GM21786 (cell line): Measurements from ENCODE around the gene PACSIN3.

Experiments
- ATAC-seq: cut with Tn5 transposase; IDR thresholded peaks from one replicate; pipeline ENCODE4 v1.9.1; 2021; ENCODE audit not compliant: unreplicated experiment

Gene PACSIN3

DNA sequence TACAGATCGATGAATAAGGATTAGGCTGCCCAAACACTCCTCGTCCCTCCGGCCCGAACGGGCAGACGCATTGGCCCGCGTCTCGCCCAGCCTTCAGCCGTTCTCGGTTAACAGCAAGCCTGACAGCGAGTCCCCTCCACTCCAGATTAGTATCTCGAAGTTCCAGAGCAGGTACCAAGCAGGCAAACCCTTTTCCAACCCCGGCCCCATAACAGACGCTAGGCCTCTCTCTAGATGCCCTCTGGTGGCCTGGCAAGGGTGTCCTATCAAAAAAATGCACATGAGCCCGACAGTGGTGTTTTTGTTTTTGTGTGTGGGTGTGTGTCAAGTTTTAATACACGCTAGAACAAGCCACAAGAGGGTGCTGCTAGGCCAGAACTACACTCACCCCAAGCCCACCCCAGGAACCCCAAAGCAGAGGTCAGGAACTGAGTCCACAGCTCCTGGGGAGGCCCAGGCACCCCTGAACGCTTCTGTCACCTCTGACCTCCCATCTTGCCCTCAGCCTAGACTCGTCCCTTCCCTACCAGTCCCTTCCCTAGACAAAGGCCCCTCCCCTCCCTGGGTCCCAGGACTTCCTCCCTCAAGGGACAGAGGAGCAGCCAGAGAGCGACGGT is 8.9 kb downstream of the PACSIN3 start:
- peak; percentile 40 for ATAC-seq

DNA sequence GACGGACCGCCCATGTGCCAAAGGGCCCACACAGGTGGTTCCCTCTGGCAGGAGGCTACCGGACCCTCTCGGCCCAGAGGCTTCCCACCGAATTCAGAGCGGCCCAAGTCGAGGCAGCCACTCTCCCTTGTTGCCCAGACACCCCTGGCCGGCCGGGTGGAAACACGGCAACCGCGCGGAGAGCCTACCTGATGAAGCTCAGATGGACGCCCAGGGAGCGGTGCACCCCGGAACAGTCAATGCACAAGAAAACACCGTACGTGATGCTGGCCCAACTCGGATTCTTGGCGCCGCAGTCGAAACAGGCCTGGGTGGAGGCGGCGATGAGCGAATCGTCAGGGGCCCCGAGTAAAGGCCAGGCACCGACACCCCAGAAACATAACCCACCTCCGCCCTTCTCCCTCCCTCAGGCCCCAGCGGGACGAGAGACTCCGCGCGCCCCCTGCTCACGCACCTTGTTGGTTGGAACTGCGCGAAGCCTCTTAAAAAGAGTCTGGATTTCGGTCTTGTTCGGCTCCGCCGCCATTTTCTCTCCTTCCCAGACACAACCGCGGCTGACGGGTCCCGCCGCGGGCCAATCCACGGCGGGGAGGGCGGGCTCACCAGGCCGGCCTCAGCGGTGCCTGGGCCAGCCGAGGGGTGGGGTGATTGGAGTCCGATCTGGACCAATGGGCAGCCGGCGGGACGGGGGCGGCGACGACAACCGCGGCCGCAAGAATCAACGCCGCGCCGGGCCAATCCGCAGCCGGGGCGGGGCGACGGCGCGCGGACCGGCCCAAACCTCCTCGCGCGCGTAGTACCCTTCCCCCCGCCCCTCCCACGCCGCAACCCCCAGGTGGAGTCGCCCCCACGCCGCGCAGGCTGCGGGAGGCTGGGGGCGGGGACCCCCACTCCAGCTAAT is 9.7 kb downstream of the PACSIN3 start, which contains the start of gene ARFGAP2:
Gene ARFGAP2, minus strand, starts transcription at position 552 of the 901 bp plus-strand sequence. Its CDS starts 26 bp downstream, at position 526.
- peak; percentile 86 for ATAC-seq

DNA sequence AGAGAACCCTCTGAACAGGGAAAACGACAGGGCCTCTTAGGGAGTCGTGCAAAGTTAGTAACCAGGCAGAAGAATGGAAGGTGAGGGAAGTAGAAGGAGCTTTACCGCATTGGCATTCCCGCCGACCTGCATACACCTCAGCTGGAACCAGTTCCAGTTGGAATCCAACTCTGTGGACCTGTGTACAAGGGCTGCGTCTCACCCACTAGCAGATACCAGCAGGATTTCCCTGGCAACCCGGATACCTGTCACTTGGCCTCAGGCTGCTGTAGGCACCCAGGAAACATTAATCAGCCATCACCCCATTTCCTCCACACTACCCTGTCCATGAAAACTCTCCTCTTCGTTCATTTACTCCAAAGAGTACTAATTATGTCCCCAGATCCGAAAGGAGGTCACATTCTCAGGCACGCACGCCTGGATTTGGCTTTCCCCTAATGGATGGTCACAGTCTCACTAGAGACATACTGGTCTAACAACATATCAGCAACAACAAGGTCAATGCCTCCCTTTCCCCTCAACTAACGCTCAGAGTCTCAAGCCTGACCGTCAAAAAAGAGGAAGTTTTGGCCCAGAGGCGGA is 10.4 kb downstream of the PACSIN3 start:
- ATAC-seq, result no peak

DNA sequence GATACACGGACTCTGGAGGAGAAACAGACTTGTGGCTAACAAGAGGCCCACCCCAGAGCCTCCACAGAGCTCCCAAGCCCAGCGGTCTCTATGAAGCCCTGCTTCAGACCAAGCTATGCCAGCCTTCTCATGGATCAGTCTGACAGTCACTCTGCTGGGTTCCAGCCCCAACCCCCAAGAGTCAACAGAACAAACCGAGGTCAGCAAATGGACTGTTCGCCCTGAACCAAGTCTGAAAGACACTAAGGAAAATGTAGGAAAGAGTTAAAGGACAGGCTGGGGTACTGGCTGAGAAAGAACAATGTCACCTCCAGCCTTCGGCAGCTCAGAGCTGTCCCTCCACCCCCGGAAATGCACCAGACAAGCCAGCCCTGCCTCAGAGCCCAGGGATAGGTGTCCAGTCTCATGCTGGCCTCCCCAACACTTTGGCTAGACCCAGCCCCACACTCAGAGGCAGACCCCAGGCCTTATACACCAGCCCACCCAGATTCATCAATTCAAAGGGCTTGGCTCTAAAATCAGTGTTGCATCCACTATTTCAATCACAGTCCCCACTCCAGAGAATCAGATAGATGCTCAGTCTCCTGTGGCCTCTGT is 13.4 kb downstream of the PACSIN3 start:
- no peak for ATAC-seq

DNA sequence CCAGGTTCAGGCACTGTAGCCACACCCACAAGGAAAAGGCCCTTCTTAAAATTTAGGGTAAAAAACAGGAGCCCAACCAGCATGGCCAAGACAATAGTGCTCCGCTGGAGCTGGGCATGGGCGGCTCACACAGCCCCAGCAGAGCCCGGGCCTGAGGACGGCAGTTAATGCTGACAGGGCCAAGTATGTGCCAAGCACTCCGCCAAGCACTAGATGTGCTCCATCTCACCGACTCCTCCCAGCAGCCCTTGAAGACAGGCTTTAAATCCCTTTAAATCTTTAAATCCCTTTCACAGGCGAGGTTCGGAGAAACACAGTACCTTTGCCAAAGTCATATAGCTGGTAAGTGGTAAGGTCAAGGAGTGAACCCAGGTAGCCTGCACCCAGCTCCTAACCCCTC is 14.4 kb downstream of the PACSIN3 start:
- no peak for ATAC-seq

DNA sequence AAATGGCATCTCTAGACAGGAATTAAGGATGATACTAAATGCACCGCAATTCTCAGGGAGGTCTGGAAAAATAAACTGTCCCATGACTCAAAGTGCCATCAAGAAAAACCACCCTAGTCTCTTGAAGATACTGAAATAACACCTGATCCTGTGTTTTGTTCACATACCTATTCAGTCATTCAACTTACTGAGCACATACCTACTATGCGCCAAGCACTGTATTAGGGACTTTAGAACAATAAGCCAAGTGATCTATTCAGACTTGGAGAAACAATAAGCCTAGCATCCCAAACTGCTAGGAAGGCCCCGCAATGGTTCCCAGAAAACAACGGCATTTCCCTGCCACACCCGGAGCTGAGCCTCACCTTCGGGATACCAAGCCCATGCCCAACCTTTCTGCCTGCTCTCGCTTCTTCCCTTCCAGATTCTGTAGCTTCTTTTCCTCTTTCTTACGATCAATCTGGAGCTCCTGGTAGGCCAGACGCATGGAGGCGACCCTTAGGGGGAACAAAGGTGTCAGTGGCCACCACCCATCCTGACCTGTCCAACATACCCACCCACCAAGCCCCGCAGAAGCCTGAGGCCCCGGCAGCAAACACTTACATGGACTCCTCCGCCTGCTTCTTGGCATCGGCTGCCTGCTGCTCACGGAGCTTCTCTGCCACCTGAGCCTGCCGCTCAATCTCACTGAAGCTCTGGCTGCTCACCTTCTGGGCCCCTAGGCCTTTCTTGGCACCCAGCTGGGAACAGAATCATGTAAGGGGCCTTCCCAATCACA is 15.0 kb downstream of the PACSIN3 start:
- ATAC-seq, result no peak

DNA sequence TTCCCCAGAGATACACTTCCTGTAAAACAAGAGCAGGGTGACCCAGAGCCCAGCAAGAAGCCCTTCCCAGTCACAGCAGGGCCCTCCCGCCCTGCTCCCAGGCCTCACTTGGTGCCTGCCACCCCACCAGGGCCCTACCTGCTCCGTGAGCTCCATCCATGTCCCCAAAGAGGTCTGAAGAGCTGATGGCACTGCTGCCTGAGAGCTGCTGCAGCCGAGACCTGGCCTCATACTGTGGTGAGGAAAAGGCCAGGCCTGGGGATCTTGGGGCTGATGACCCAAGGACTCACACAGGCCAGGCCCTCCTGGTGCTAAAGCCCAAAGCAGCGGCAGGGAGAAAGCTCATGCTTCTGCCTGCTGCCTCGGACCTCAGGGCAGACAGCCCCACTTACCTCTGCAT is 19.9 kb downstream of the PACSIN3 start:
- ATAC-seq, result no peak

DNA sequence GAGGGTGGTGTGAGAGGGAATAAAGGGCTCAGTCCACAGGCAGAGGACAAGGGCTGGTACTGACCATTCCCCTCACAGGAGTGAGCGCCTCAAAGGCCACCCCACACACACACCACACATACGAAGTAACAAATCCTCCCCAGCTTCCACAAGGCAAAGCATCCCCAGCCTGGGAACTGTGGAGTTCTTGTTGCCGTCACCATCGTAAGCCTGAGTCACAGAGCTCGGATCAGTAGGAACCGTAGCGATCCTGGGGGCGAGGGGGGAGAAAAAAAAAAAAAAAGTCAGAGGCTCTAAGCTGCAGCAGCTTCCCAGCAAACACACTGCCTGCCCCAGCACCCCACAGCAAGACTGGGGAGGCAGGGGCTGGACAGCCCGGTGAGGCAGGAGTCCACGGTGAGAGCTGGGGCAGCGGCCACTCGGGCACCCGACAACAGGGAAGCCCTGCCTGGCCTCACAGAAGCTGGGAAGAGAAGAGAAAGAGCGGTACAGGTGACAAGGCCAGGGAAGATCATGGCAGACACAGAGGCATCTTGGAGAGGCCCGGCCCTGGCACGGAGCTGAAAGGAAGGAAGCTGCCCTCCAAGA is 20.9 kb downstream of the PACSIN3 start:
- ATAC-seq, result no peak

DNA sequence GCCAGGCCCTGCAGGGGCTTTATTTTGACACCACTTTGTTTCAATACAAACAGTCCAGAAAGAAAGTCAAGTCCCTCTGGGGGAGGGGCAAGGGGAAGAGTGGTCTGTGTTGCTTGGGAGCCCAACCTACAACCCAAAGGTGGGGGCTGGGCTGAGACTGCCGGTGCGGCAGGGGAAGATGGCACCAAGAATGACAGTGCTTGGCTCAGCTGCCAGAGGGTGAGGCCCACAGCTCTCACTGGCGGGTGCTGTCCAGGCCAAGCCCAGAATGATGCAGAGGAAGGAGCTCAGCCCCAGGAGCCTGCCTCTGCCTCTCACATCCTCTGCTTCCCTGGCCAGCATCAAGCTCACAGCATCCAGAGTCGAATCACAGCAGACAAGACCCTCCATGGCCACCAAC is 21.9 kb downstream of the PACSIN3 start:
- ATAC-seq, result no peak

DNA sequence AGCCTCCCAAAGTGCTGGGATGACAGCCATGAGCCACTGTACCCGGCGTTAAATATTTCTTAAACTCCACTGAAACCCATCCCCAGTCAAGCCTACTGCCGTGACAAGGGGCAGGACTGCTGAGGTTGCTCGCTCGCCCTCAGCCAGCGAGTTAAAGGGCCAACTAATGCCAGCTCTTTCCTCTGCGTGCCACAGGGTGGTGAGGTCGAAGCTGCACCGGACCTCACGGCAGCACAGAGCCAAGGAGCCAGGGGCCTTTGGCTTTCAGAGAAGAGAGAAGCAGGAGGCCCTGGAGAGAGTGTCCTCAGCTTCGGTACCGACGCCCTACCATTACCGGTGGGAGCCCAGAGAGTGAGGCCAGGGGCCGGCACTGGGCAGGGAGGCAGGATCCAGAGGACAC is 22.3 kb downstream of the PACSIN3 start:
- no peak for ATAC-seq

DNA sequence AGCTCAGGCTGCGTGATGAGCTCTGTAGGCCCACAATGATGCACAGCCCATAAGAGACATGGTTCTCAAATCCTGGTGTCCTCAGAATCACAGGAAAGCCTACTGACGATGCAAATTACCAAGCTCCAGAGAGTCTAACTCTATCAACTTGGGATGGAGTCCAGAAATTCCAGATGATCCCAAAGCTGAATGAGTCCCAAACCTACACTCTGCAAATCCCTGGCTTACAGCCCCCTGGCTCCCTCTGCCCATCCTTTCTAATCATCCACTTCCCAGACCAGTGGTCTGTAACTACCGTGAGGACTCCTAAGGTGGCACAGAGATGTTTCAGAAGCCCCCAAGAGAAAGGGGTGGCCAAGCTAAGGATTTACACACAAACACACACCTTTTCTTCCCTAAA is 23.0 kb downstream of the PACSIN3 start:
- no peak for ATAC-seq

DNA sequence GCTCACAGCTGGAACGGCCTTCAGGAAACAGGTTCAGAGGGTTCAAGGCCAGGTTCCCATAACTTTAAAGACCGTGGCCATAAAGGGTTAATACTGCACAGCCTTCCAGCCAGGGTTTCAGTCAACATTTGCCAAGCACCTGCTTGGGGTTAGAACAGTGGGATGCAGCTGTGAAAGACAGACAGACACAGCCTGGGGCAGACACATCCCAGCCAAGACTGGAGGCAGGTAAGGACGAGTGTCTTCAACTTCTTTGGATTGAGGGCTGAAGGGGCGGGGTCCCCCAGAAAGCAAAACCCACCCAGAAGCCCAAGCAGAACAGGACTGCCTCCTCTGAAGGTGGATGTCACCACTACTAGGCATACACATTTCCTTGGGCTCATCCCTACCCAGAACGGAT is 23.8 kb downstream of the PACSIN3 start:
- ATAC-seq, result no peak

DNA sequence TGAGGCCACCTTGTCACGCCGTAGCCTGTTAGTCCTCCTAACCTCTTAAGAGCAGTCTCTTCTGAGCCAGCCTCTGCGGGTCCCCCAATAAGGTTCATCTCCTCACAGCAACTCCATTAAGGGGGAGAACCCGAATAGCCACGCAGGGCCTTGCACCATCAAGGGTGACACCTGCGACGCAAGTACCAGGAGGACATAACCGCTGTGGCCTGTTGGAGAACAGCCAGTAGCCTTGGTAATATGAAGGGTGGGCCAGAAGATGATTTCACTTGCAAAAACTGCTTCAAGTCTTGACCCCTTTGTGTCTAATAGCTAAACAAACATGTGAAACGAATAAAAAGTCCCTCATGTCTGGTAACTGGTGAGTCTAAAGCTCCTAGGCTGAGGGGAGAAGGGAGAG is 24.3 kb downstream of the PACSIN3 start:
- no peak for ATAC-seq

DNA sequence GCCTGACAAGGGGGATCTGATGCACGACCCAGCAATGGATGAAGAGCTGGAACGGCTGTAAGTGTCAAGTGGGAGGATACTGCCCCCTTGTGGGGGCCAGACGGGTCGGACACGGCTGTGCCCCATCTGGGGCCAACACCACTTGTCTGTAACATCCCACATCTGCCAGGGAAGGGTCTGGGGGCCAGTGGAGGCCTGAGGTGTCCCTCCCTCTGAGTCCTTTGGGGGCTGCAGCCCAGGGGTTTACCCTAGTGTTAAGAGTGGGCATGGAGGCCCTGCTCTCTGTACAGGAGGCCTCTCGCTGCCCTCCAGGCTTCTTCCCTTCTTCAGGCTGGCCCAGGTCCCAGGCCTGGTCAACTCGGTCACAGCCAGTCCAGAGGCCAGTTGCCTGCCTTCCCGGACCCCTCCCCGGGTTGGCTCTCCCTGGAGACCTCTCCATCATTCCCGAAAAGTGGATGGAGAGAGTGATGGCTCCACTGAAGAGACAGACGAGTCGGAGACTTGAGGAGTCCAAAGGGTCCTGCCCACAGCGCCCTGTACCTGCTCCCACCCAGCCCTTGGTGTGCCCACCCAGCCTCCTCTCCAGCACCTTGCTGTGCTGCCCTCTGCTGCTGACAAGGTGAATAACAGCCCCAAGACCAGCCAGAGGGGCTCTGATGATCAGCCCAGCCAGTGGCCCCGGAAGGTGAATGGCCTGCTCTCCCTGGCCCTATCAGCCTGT is 24.9 kb downstream of the PACSIN3 start:
- no peak for ATAC-seq

DNA sequence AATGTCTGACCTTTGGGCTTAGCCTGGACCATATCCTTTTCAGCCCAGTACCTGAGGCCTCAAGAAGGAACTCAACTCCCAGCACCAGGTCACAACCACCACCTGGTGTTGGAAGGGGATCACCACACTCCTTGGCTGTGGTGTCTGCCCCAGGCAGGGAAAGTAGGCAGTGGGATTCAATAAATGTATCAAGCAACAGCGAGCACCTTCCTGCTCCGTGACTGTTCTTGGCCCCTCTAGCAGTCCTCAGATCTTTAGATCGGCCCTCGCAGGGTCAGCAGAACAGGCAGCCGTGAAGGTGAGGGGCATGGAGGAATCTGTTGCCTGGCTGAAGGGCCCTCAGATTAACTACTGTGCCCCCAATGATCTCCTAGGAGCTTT is 25.5 kb downstream of the PACSIN3 start:
- no peak for ATAC-seq

DNA sequence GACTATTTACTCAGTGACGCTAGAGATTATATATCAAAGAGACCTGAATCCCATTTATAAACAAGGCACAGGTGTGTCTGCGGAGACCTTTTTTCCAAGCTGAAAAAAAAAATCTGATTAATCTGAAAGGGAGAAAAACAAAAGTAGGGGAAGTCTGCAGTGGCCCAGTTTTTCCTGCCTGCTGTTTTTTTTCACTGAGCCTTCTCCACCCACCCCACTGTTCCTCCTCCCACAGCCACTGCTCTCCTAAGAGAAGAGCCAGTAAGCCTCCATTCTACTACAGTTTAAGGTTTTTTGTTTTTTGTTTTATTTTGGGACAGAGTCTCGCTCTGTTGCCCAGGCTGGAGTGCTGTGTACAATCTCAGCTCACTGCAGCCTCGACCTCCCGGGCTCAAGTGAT is 28.0 kb downstream of the PACSIN3 start:
- no peak for ATAC-seq

DNA sequence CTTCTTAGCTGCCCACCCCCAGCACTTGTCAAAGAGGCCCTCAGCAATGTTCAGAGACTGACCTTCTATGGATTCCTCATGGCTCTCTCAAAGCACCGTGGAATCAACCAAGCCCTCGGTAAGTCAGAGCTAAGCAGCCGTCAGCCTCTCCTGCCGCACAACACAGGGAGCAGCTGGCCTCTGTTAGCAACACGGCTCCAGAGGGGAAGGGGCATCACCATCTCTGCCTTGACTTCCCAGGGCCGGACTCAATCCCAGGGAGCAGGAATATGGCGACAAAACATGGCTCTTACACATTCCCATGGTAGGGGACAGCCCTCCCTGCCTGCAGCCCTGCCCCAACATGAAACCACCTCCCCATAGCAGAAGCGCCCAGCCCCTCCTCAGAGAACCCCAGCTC is 28.4 kb downstream of the PACSIN3 start:
- ATAC-seq, result no peak

DNA sequence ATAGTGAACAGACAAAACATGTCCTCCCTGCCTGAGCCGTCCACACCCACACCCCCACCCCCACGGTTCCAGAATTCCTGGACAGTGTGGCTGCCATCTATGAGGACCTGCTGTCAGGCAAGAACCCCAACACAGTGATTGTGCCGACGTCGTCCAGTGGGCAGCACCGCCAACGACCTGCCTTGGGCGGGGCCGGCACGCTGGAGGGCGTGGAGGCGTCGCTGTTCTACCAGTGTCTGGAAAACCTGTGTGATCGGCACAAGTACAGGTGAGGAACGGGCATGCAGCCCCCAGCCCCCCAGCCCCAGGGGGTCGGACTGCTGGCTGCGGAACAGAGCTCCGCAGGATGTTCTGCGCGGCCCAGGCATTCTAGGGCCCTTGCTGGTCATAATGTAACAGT is 29.3 kb downstream of the PACSIN3 start:
- no peak for ATAC-seq

DNA sequence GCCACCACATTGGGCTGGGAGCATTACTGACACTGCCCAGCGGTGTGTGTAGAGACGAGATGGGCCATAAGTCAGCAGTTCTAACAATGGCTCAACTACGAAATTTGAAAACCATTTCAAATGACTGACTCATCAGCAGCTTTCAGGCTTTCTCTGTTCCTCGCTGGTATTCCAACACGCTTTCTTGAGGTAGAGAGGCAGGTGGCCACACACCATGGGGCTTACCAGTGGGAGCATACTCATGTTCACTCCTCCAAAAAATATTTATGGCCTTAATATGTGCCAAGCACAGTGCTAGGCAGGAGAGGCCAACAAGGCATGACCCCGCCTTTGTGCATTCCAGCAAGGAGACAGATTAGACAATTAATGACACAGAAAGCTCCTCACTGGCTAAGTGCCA is 29.9 kb downstream of the PACSIN3 start:
- no peak for ATAC-seq

DNA sequence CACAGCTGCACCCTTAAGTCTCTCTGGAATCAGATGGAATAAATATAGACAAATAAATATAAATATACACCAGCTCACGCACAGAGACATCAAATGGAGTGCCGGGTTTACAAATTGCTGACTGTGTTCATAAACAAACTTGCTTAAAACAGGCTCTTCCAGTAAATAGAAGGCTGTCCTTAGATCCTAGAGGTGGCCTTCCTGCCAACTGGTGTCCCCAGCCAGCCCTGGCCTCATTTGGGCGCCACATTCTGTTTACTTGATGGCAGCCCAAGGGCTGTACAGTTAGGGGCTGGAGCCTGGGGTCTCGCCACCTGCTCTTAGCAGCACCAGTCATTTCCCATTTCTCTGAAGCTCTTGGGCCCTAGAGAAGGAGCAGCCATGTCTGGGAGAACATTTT is 30.4 kb downstream of the PACSIN3 start:
- no peak for ATAC-seq
